Activated T-helper 17 cell treated with anti-CD3 and anti-CD28 coated beads, Interleukin-2, amount 50 U/mL, for 72 hours (primary cell): ENCODE results near the gene DUSP8. TPM values are rescaled to one million over a fixed set of nuclear protein-coding genes. Genes with fewer than 3 reads are reported as not detected.

Source experiments
- ATAC-seq: fragments of 150-1000 bp; cut with Tn5 transposase; replicated peaks from 2 replicates; pipeline ENCODE4 v1.10.0; 2021; ENCODE audit warnings: mild to moderate bottlenecking, moderate library complexity
- H3K27ac Mint-ChIP-seq: one replicate; pipeline ENCODE4 v1.8.0; 2022; ENCODE audit warnings: mixed read lengths
- H3K27me3 Mint-ChIP-seq: one replicate; pipeline ENCODE4 v1.8.0; 2022; ENCODE audit warnings: mixed read lengths
- H3K36me3 Mint-ChIP-seq: one replicate; pipeline ENCODE4 v1.8.0; 2022; ENCODE audit warnings: low read depth, mild to moderate bottlenecking, mixed read lengths
- H3K4me1 Mint-ChIP-seq: one replicate; pipeline ENCODE4 v1.8.0; 2022; ENCODE audit warnings: mixed read lengths
- H3K4me3 Mint-ChIP-seq: one replicate; pipeline ENCODE4 v1.8.0; 2022; ENCODE audit warnings: mild to moderate bottlenecking, mixed read lengths
- H3K9me3 Mint-ChIP-seq: one replicate; pipeline ENCODE4 v1.8.0; 2022; ENCODE audit warnings: mixed read lengths
- total RNA-seq, 2 donors: library from RNA; stranded (reverse); gene quantifications; one replicate each; pipeline ENCODE4 v1.2.3, GENCODE V29; 2022

DUSP8 gene
- total RNA-seq, 2 donors from 2014 or later = 0.80 to 1.7 TPM

DNA sequence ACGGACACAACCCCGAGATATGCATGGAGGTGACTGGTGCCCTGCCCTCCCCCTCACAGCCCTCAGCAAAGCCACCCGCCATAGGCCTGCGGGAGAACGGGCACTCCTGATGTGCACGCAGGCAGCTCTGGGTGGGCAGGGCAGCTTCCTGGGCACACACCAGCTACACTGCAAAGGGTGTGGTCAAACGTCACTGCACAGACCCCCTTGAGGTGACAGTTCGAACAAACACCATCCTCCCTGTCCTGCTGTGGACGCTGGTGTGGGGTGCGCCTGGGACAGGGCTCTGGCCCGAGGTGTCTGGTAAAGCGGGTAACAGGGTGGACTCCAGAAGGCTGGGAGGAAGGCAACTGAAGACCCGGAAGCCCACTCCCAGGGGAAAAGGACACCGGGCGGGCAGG is 63.6 kb downstream of the DUSP8 start:
- H3K36me3 Mint-ChIP-seq = no peaks in the 10 kb centered on the region
- peaks cover 6% of the 10 kb centered on the region for H3K4me1 Mint-ChIP-seq
- no peaks in the 10 kb centered on the region for H3K27me3 Mint-ChIP-seq
- no peaks in the 10 kb centered on the region for H3K9me3 Mint-ChIP-seq
- H3K27ac Mint-ChIP-seq = no peak overlapping the region
- no peak for ATAC-seq
- no peak overlapping the region for H3K4me3 Mint-ChIP-seq

DNA sequence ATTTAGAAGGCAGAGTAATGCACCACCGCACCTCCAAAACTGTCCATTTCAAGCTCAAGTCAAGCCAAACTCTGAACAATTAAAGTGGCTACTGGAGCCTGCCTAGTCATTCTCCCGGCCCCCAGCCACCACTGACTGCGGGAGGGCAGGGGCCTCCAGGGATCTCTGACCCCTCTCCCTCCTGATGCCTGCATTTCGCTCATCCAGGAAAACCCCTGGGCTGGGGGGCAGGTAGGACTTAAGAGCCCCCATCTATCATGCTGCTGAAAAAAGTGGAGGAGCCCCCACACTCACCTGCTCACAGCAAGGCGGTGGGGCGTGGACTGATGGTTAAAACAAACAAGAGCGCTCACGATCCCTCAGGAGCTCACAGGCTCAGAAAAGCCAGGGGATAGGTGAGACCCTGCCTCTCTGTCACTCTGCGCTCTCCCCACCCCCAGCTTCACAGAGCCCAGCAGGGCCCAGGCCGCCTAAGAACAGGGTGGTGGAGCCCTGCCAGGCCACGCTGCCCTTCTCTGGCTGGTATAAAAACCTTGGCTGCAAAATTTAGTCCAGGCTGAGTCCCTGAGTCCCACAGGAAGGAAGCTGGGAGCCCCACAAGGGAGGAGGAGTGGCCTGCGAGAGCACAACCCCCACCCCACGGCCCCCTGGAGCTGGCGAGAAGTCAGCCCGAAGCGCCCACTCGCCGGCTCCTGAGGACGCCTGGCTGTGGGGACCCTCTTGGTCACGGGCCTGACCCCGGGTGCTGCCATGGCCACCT is 64.5 kb downstream of the DUSP8 start:
- no peaks in the 10 kb centered on the region for H3K27me3 Mint-ChIP-seq
- no peaks in the 10 kb centered on the region for H3K36me3 Mint-ChIP-seq
- no peak overlapping the region for H3K4me3 Mint-ChIP-seq
- H3K9me3 Mint-ChIP-seq = no peaks in the 10 kb centered on the region
- peaks cover 6% of the 10 kb centered on the region for H3K4me1 Mint-ChIP-seq
- ATAC-seq = no peak
- H3K27ac Mint-ChIP-seq = no peak overlapping the region

DNA sequence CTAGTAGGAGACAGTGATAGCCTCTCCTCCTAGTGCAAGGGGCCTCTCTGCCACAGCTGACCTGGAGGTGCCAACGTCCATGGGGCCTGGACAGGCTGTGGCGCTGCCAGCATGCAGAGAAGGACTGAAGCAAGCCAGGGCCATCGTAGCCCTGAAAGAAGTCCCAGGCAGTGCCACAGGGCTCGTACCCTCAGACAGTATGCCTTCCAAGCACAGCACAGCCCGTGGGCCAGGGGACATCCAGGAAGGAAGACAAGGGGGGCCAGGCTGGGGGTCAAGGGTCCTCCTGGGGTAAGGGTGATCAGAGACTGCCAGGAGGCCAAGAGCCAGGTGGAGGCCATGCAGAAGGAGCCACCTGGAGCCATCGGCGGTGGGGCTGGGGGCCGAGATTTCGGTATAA is 65.1 kb downstream of the DUSP8 start:
- H3K9me3 Mint-ChIP-seq = no peaks in the 10 kb centered on the region
- H3K27ac Mint-ChIP-seq = no peak overlapping the region
- no peak for ATAC-seq
- H3K4me1 Mint-ChIP-seq = peaks cover 6% of the 10 kb centered on the region
- H3K27me3 Mint-ChIP-seq = no peaks in the 10 kb centered on the region
- H3K36me3 Mint-ChIP-seq = no peaks in the 10 kb centered on the region
- no peak overlapping the region for H3K4me3 Mint-ChIP-seq

DNA sequence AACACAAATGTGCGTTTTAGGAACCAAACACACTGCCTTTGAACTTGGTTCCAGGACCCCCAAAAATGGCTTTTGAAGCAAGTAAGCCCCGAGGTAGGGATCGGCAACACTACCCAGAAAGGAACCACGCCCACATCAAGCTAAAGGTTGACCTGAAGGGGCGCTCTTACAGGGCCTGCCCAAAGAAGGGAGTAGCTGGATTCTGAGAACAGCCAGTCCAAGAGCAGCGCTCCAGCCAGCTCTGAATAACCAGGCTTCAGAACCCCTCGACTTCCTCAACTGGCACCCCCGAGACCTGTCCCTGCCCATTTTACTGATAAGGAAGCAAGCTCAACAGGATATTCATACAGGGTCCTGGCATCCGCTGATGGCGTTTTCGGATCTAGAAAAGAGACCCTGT is 66.6 kb downstream of the DUSP8 start:
- no peaks in the 10 kb centered on the region for H3K27me3 Mint-ChIP-seq
- peaks cover 6% of the 10 kb centered on the region for H3K36me3 Mint-ChIP-seq
- no peaks in the 10 kb centered on the region for H3K9me3 Mint-ChIP-seq
- no peak for ATAC-seq
- no peak overlapping the region for H3K4me3 Mint-ChIP-seq
- peaks cover 11% of the 10 kb centered on the region for H3K4me1 Mint-ChIP-seq
- H3K27ac Mint-ChIP-seq = no peak overlapping the region

- Mint-ChIP-seq H3K4me3 (no peak overlapping the region), H3K36me3 (peaks cover 6% of the 10 kb centered on the region), H3K27me3 (no peaks in the 10 kb centered on the region), H3K4me1 (peaks cover 11% of the 10 kb centered on the region), H3K9me3 (no peaks in the 10 kb centered on the region), H3K27ac (no peak overlapping the region)
- ATAC-seq = no peak
These were observed 67.3 kb downstream of the DUSP8 start for GRCh38 chr11:1504581-1505290.

DNA sequence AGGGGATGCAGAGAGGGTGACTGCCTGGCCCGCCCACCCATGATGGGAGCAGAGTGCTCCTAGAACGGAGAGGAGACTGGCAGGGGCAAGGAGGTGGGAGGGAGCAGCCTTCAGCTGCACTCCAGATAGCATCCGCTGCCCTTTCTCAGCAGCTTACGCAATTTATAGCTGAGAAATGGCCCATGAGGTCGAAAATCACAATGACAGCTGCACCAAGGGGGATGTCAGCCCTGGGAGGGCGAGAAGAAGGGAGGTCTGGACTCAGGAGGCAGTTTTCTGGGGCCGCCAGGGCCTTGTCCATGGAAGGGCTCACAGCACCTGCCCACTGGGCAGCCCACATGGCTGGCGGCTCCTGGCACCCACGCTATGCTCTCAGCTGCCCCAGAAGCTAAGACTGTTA is 67.9 kb downstream of the DUSP8 start:
- no peaks in the 10 kb centered on the region for H3K27me3 Mint-ChIP-seq
- no peak for ATAC-seq
- H3K27ac Mint-ChIP-seq = no peak overlapping the region

More for the DNA sequence above, 67.9 kb downstream of the DUSP8 start:
- Mint-ChIP-seq H3K4me1 (peaks cover 5% of the 10 kb centered on the region), H3K9me3 (no peaks in the 10 kb centered on the region), H3K36me3 (peaks cover 6% of the 10 kb centered on the region), H3K4me3 (no peak overlapping the region)

Other genes with a start within 250 kb of the DUSP8 start
- 1 to 10 TPM in 1 of 2 donors, under 1 TPM in 1; 0.09 to 3.3 TPM for gene BRSK2, start 182.3 kb downstream of the DUSP8 start, total RNA-seq
- gene MOB2, start 85.5 kb downstream of the DUSP8 start, total RNA-seq = 10 to 100 TPM; 24.5 to 26.7 TPM
- gene KRTAP5-1, start 13.0 kb upstream of the DUSP8 start, total RNA-seq = not detected
- not detected for gene KRTAP5-2, start 26.0 kb upstream of the DUSP8 start, total RNA-seq
- gene KRTAP5-3, start 36.2 kb upstream of the DUSP8 start, total RNA-seq = not detected
- gene KRTAP5-4, start 49.9 kb upstream of the DUSP8 start, total RNA-seq = not detected
- gene KRTAP5-5, start 57.5 kb upstream of the DUSP8 start, total RNA-seq = not detected
- not detected for gene KRTAP5-6, start 124.9 kb upstream of the DUSP8 start, total RNA-seq
- under 1 TPM; 0.17 to 0.42 TPM for gene IFITM10, start 178.3 kb upstream of the DUSP8 start, total RNA-seq
- gene CTSD, start 191.7 kb upstream of the DUSP8 start, total RNA-seq = 10 to 100 TPM; 38.0 to 59.1 TPM